ENCODE measurements around the gene ZFP28. TPM values are rescaled to one million over a fixed set of nuclear protein-coding genes. Genes with fewer than 3 reads are reported as not detected.

The ZFP28 gene
- 1 to 10 TPM; 3.1 to 4.4 TPM for total RNA-seq

DNA sequence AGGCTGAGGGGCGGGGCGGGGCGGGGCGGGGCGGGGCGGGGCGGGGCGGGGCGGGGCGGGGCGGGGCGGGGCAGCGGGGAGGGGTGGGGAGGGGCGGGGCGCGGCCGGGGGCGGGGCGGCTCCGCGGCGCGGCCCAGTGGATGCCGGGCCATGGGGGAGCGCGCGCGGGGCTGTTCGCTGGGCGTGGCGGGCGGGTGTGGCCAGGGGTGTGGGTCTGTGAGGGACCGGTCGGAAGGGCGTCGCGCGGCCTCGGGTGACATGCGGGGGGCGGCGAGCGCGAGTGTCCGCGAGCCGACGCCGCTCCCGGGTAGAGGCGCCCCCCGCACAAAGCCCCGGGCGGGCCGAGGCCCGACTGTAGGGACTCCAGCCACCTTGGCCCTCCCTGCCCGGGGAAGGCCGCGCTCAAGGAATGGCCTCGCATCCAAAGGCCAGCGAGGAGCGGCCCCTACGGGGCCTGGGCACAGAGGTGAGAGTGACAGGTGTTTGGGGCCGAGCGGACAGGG is at the start of gene ZFP28:
Gene ZFP28 (plus strand): TSS at position 188 of the 503 bp plus-strand sequence. CDS start 71 bp downstream, at position 259.
- peak within 1 kb of the TSS; percentile 74 for H3K4me3 Mint-ChIP-seq
- CTCF ChIA-PET, result interaction anchor here (0.9 kb wide), 1 partner anchor 10 kb away, joined by 3 read pairs; no protein-coding TSS in a partner anchor
- H3K36me3 Mint-ChIP-seq (ENCODE audit: low read depth), result peaks cover 60% of the 10 kb centered on the region
- peaks cover 40% of the 10 kb centered on the region for H3K9me3 Mint-ChIP-seq (ENCODE audit: low read depth)
- intact Hi-C loops (cut with DNase I, micrococcal nuclease), result loop anchor here (1.0 to 5.0 kb wide), 15 partner anchors 28 to 1644 kb away; partner anchors contain the start of genes ZNF470 (in 2 of the 2), ZNF71 (in 2 of the 2), ZNF17 (in 1 of the 2) and ZNF264 (in 1 of the 2)
- no peaks in the 10 kb centered on the region for H3K27me3 Mint-ChIP-seq
- H3K4me1 Mint-ChIP-seq, result peaks cover 15% of the 10 kb centered on the region
- DNase-seq (no peak), ATAC-seq (peak; percentile 64)
- POLR2A ChIA-PET, result no interaction called here
- peak within 1 kb of the TSS; percentile 87 for H3K27ac Mint-ChIP-seq

DNA sequence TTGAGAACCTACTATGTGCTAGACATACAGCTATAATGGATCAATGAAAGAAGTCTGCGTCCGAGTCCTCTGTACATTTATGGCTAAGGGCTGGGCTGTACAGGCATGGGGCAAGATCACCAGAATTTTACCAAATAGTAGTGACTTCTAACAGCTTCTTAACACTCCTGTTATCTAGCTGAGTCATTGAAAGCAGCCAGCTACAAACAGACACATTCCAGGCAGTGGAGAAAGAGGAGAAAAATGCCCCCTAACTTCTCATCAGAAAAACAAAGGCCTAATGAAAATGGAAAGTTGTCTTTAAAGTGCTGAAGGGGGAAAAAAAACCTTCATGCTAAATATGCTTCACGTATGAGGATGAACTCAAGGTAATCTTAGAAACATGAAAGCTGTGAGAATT is 47.3 kb upstream of the ZFP28 start:
- Mint-ChIP-seq H3K9me3 (ENCODE audit: low read depth) (peaks cover 61% of the 10 kb centered on the region), H3K4me3 (no peak overlapping the region), H3K4me1 (no peaks in the 10 kb centered on the region), H3K27me3 (no peaks in the 10 kb centered on the region), H3K27ac (no peak overlapping the region), H3K36me3 (ENCODE audit: low read depth) (peaks cover 52% of the 10 kb centered on the region)
- POLR2A ChIA-PET, result no interaction called here
- no peak for DNase-seq
- intact Hi-C loops (cut with DNase I, micrococcal nuclease), result no loop called here
- ATAC-seq, result no peak
- CTCF ChIA-PET, result no interaction called here

- Mint-ChIP-seq H3K36me3 (ENCODE audit: low read depth) (peaks cover 27% of the 10 kb centered on the region), H3K4me1 (peaks cover 5% of the 10 kb centered on the region), H3K4me3 (no peak overlapping the region), H3K27ac (no peak overlapping the region), H3K9me3 (ENCODE audit: low read depth) (peaks cover 31% of the 10 kb centered on the region), H3K27me3 (peaks cover 2% of the 10 kb centered on the region)
- ATAC-seq (no peak), DNase-seq (no peak)
- CTCF ChIA-PET, result no interaction called here
- intact Hi-C loops (cut with DNase I, micrococcal nuclease), result no loop called here
- POLR2A ChIA-PET, result no interaction called here
These were observed 34.2 kb upstream of the ZFP28 start for GRCh38 chr19:56504581-56504980.

GRCh38 chr19:56507446-56508289 is 31.1 kb upstream of the ZFP28 start, which contains the start of gene ZNF471:
ZNF471 (plus strand) TSS chr19:56507855; CDS start chr19:56511572, 3,717 bp downstream.
- H3K4me1 Mint-ChIP-seq, result peaks cover 5% of the 10 kb centered on the region
- H3K4me3 Mint-ChIP-seq, result no peak within 1 kb of the TSS
- peak within 1 kb of the TSS; percentile 12 for H3K27ac Mint-ChIP-seq
- intact Hi-C loops (cut with DNase I, micrococcal nuclease), result loop anchor here in 1 of 2 experiments (1.0 to 2.0 kb wide), 8 partner anchors 29 to 193 kb away; partner anchors contain the start of genes ZFP28, ZNF470, ZNF582 and ZNF583
- peaks cover 18% of the 10 kb centered on the region for H3K36me3 Mint-ChIP-seq (ENCODE audit: low read depth)
- ATAC-seq (peak; percentile 99), DNase-seq (peak; percentile 96)
- CTCF ChIA-PET, result interaction anchor here (0.7 kb wide), 1 partner anchor 138 kb away, joined by 4 read pairs; no protein-coding TSS in a partner anchor
- POLR2A ChIA-PET, result no interaction called here
- H3K9me3 Mint-ChIP-seq (ENCODE audit: low read depth), result peaks cover 14% of the 10 kb centered on the region
- H3K27me3 Mint-ChIP-seq, result peaks cover 2% of the 10 kb centered on the region

- ChIA-PET CTCF (interaction anchor here (0.7 kb wide), 1 partner anchor 138 kb away, joined by 4 read pairs; no protein-coding TSS in a partner anchor), POLR2A (no interaction called here)
- ATAC-seq (no peak), DNase-seq (no peak)
- H3K4me3 Mint-ChIP-seq, result no peak overlapping the region
- H3K36me3 Mint-ChIP-seq (ENCODE audit: low read depth), result peaks cover 20% of the 10 kb centered on the region
- H3K27ac Mint-ChIP-seq, result no peak overlapping the region
- H3K9me3 Mint-ChIP-seq (ENCODE audit: low read depth), result peaks cover 10% of the 10 kb centered on the region
- intact Hi-C loops (cut with DNase I, micrococcal nuclease), result loop anchor here in 1 of 2 experiments (1.0 kb wide), 2 partner anchors 104 to 194 kb away; partner anchors contain the start of genes ZNF583 and ZSCAN5A
- H3K27me3 Mint-ChIP-seq, result peaks cover 2% of the 10 kb centered on the region
- peaks cover 5% of the 10 kb centered on the region for H3K4me1 Mint-ChIP-seq
These were observed 30.4 kb upstream of the ZFP28 start for GRCh38 chr19:56508290-56508778.

GRCh38 chr19:56525214-56525860 is 13.4 kb upstream of the ZFP28 start:
- Mint-ChIP-seq H3K4me3 (no peak overlapping the region), H3K9me3 (ENCODE audit: low read depth) (peaks cover 65% of the 10 kb centered on the region), H3K36me3 (ENCODE audit: low read depth) (peaks cover 53% of the 10 kb centered on the region), H3K4me1 (no peaks in the 10 kb centered on the region), H3K27me3 (no peaks in the 10 kb centered on the region), H3K27ac (no peak overlapping the region)
- intact Hi-C loops (cut with DNase I, micrococcal nuclease), result no loop called here
- ChIA-PET POLR2A (no interaction called here), CTCF (no interaction called here)
- DNase-seq (no peak), ATAC-seq (no peak)

- H3K9me3 Mint-ChIP-seq (ENCODE audit: low read depth), result peaks cover 44% of the 10 kb centered on the region
- peaks cover 15% of the 10 kb centered on the region for H3K4me1 Mint-ChIP-seq
- H3K4me3 Mint-ChIP-seq, result peak overlapping the region; percentile 74
- DNase-seq (no peak), ATAC-seq (no peak)
- ChIA-PET CTCF (no interaction called here), POLR2A (no interaction called here)
- intact Hi-C loops (cut with DNase I, micrococcal nuclease), result loop anchor here in 1 of 2 experiments (5.0 kb wide), 1 partner anchor 655 kb away; the partner anchor contains the start of gene ZNF264
- H3K27ac Mint-ChIP-seq, result peak overlapping the region; percentile 87
- peaks cover 58% of the 10 kb centered on the region for H3K36me3 Mint-ChIP-seq (ENCODE audit: low read depth)
- H3K27me3 Mint-ChIP-seq, result no peaks in the 10 kb centered on the region
These were observed 1.3 kb upstream of the ZFP28 start for GRCh38 chr19:56537442-56537841.

- intact Hi-C loops (cut with DNase I, micrococcal nuclease), result loop anchor here (1.0 to 5.0 kb wide), 15 partner anchors 28 to 1645 kb away; partner anchors contain the start of genes ZNF470 (in 2 of the 2), ZNF71 (in 2 of the 2), ZNF17 (in 1 of the 2) and ZNF264 (in 1 of the 2)
- Mint-ChIP-seq H3K4me3 (peak overlapping the region; percentile 74), H3K27ac (peak overlapping the region; percentile 87), H3K27me3 (no peaks in the 10 kb centered on the region), H3K36me3 (ENCODE audit: low read depth) (peaks cover 56% of the 10 kb centered on the region), H3K4me1 (peaks cover 15% of the 10 kb centered on the region), H3K9me3 (ENCODE audit: low read depth) (peaks cover 40% of the 10 kb centered on the region)
- POLR2A ChIA-PET, result no interaction called here
- ATAC-seq, result peak; percentile 97
- peak; percentile 95 for DNase-seq
- CTCF ChIA-PET, result interaction anchor here (0.5 kb wide), 1 partner anchor 1044 kb away, joined by 3 read pairs; no protein-coding TSS in a partner anchor
These were observed 441 bp upstream of the ZFP28 start for GRCh38 chr19:56538254-56538760.

GRCh38 chr19:56543776-56544175 is 5.0 kb downstream of the ZFP28 start:
- peaks cover 73% of the 10 kb centered on the region for H3K36me3 Mint-ChIP-seq (ENCODE audit: low read depth)
- DNase-seq, result no peak
- no peak overlapping the region for H3K4me3 Mint-ChIP-seq
- no peak overlapping the region for H3K27ac Mint-ChIP-seq
- H3K4me1 Mint-ChIP-seq, result peaks cover 7% of the 10 kb centered on the region
- H3K9me3 Mint-ChIP-seq (ENCODE audit: low read depth), result peaks cover 55% of the 10 kb centered on the region
- ATAC-seq, result no peak
- no peaks in the 10 kb centered on the region for H3K27me3 Mint-ChIP-seq
- POLR2A ChIA-PET, result no interaction called here
- CTCF ChIA-PET, result no interaction called here
- intact Hi-C loops (cut with DNase I, micrococcal nuclease), result no loop called here

GRCh38 chr19:56547535-56547934 is 8.8 kb downstream of the ZFP28 start:
- Mint-ChIP-seq H3K4me3 (no peak overlapping the region), H3K27me3 (no peaks in the 10 kb centered on the region), H3K9me3 (ENCODE audit: low read depth) (peaks cover 54% of the 10 kb centered on the region), H3K36me3 (ENCODE audit: low read depth) (peaks cover 75% of the 10 kb centered on the region), H3K27ac (no peak overlapping the region), H3K4me1 (no peaks in the 10 kb centered on the region)
- CTCF ChIA-PET, result no interaction called here
- intact Hi-C loops (cut with DNase I, micrococcal nuclease), result no loop called here
- ATAC-seq (no peak), DNase-seq (no peak)
- POLR2A ChIA-PET, result no interaction called here

DNA sequence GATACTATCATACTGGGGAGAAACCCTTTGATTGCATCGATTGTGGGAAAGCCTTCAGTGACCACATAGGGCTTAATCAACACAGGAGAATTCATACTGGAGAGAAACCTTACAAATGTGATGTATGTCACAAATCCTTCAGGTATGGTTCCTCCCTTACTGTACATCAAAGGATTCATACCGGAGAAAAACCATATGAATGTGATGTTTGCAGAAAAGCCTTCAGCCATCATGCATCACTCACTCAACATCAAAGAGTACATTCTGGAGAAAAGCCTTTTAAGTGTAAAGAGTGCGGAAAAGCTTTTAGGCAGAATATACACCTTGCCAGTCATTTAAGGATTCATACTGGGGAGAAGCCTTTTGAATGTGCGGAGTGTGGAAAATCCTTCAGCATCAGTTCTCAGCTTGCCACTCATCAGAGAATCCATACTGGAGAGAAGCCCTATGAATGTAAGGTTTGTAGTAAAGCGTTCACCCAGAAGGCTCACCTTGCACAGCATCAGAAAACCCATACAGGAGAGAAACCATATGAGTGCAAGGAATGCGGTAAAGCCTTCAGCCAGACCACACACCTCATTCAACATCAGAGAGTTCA is 15.6 kb downstream of the ZFP28 start:
- Mint-ChIP-seq H3K27me3 (no peaks in the 10 kb centered on the region), H3K36me3 (ENCODE audit: low read depth) (peaks cover 63% of the 10 kb centered on the region), H3K27ac (no peak overlapping the region), H3K4me3 (no peak overlapping the region), H3K4me1 (no peaks in the 10 kb centered on the region), H3K9me3 (ENCODE audit: low read depth) (peaks cover 61% of the 10 kb centered on the region)
- ChIA-PET POLR2A (no interaction called here), CTCF (no interaction called here)
- DNase-seq (no peak), ATAC-seq (no peak)
- intact Hi-C loops (cut with DNase I, micrococcal nuclease), result no loop called here
